ENCODE measurements around the gene GCNA.
"Not testable (repeated sequence)": the region's sequence is repeated elsewhere in the genome, so short reads cannot be mapped to it uniquely, and the experiment has no call there.

The GCNA gene

GRCh38 chrX:71634366-71634765, 56.1 kb downstream of the GCNA start:
- in situ Hi-C loops (cut with HindIII; ENCODE audit: low sequenced_read_pairs), result no loop called here
- no peak for DNase-seq (ENCODE audit: low read depth)
- TF ChIP-seq CTCF (IDR thresholded peaks at IDR 0.05; ENCODE audit: low read depth, low read length, missing control alignments), result no peak
- no peak overlapping the region for H3K4me3 ChIP-seq (ENCODE audit: low read depth, low read length)

- in situ Hi-C loops (cut with HindIII; ENCODE audit: low sequenced_read_pairs), result no loop called here
- TF ChIP-seq CTCF (IDR thresholded peaks at IDR 0.05; ENCODE audit: low read depth, low read length, missing control alignments), result no peak
- DNase-seq (ENCODE audit: low read depth), result no peak
- H3K4me3 ChIP-seq (ENCODE audit: low read depth, low read length), result no peak overlapping the region
These were observed 58.4 kb downstream of the GCNA start for GRCh38 chrX:71636438-71637252.

- H3K4me3 ChIP-seq (ENCODE audit: low read depth, low read length), result no peak overlapping the region
- no peak for TF ChIP-seq CTCF (IDR thresholded peaks at IDR 0.05; ENCODE audit: low read depth, low read length, missing control alignments)
- in situ Hi-C loops (cut with HindIII; ENCODE audit: low sequenced_read_pairs), result no loop called here
- no peak for DNase-seq (ENCODE audit: low read depth)
These were observed 59.0 kb downstream of the GCNA start for GRCh38 chrX:71637253-71637618.

- in situ Hi-C loops (cut with HindIII; ENCODE audit: low sequenced_read_pairs), result no loop called here
- no peak overlapping the region for H3K4me3 ChIP-seq (ENCODE audit: low read depth, low read length)
- no peak for DNase-seq (ENCODE audit: low read depth)
- no peak for TF ChIP-seq CTCF (IDR thresholded peaks at IDR 0.05; ENCODE audit: low read depth, low read length, missing control alignments)
These were observed 59.6 kb downstream of the GCNA start for GRCh38 chrX:71637848-71638247.

- no peak for DNase-seq (ENCODE audit: low read depth)
- TF ChIP-seq CTCF (IDR thresholded peaks at IDR 0.05; ENCODE audit: low read depth, low read length, missing control alignments), result no peak
- H3K4me3 ChIP-seq (ENCODE audit: low read depth, low read length), result no peak overlapping the region
- in situ Hi-C loops (cut with HindIII; ENCODE audit: low sequenced_read_pairs), result no loop called here
These were observed 60.2 kb downstream of the GCNA start for GRCh38 chrX:71638409-71638808.

GRCh38 chrX:71640002-71640401, 61.8 kb downstream of the GCNA start:
- no peak for TF ChIP-seq CTCF (IDR thresholded peaks at IDR 0.05; ENCODE audit: low read depth, low read length, missing control alignments)
- H3K4me3 ChIP-seq (ENCODE audit: low read depth, low read length), result no peak overlapping the region
- DNase-seq (ENCODE audit: low read depth), result no peak
- in situ Hi-C loops (cut with HindIII; ENCODE audit: low sequenced_read_pairs), result no loop called here

- H3K4me3 ChIP-seq (ENCODE audit: low read depth, low read length); DNase-seq (ENCODE audit: low read depth); in situ Hi-C loops (cut with HindIII; ENCODE audit: low sequenced_read_pairs): not testable (repeated sequence)
These were observed 66.2 kb downstream of the GCNA start for GRCh38 chrX:71644406-71644805.
